NCI-H1417 (cell line): ENCODE measurements around the gene TPRG1L.
"Not testable (repeated sequence)": the region's sequence is repeated elsewhere in the genome, so short reads cannot be mapped to it uniquely, and the experiment has no call there.

Experiments used
- DNase-seq, 3 experiments: peaks; one replicate each; lab custom pipeline; 2025; lab: John Stamatoyannopoulos, UW

The TPRG1L gene

GRCh38 chr1:3624200-3625136 is at the start of gene TPRG1L:
Gene TPRG1L (plus strand): TSS chr1:3625015. CDS start chr1:3625073, 58 bp downstream.
- peak; percentile 93 to 98 (median 96) for DNase-seq

- DNase-seq, result not testable (repeated sequence)
Observed at GRCh38 chr1:3575515-3575914, 49.3 kb upstream of the TPRG1L start.

GRCh38 chr1:3575993-3576392 is 48.8 kb upstream of the TPRG1L start:
- DNase-seq, result no peak

DNA sequence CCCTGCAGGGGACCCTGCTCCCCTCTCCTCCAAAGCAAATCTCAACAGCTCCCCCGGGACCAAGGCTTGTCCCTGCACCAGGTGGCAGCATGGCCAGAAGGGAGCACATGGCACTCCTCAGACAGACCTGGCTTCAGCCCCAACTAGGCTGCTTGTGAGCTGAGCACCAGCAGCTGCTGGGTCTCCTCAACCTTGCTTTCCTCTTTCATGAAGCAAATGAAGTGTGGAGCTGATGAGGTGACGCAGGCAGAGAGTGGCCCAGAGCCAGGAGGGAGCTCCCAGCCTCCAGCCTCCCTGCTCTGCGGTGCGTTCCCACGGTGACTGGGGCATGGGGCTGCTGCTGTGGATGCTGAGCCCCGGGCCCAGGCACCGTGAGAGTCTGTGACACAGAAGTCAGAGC is 47.5 kb upstream of the TPRG1L start:
- peak in 2 of 3 experiments; percentile 27 to 47 for DNase-seq

DNA sequence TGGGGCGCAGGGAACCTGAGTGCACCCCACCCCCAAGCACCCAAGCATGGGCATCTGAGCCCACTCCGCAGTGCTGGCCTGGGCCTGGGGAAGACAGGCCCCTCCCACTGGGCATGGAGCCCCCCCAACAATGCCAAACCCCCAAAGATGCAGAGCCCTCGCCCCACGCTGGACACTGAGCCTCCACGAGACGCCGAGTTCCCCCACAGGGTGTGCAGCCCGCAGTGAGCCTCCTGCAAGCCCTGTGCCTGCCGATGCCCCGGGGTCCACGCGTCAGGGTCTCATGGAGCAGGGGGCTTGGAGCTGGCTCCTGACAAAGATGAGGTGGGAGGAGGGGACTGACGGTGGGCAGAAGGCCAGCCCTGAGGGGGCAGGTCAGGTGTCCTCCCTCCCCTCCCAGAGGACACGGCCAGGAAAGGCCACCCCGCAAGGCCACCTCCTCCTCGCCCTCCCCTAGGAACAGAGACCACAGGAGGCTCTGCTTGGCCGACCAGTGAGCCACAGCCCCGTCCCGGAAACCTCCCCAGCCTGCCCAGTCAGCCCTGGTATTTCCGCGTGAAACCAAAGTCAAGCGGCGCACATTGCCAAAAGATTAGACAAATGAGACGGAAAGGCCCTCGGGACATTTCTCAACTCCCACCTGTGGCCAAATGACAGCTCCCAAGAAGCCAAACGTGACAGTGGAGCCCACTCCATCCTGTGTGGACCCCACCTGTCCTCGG is 46.9 kb upstream of the TPRG1L start:
- DNase-seq, result no peak

- DNase-seq, result no peak
Observed at GRCh38 chr1:3578433-3578805, 46.4 kb upstream of the TPRG1L start.

DNA sequence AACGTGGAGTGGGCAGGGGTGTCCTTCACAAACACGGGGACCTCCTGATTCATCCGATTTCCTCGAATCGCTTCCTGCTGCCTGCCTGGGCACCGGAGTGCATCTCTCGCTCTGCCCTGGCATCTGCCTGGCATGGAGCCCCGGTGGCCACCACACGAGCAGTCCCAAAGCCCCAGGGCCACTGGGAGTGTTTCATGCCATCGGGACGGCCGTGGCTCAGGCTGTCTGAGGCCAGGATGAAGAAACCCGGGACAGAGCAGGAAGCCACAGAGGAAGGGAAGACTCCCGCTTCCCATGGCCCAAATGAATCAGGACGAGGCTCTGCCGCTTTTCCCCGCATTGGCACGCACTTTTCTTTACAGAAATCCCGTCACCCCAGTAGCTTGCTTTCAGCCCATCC is 45.9 kb upstream of the TPRG1L start:
- no peak for DNase-seq

GRCh38 chr1:3579626-3580025 is 45.2 kb upstream of the TPRG1L start:
- no peak for DNase-seq

GRCh38 chr1:3580231-3580630 is 44.6 kb upstream of the TPRG1L start:
- DNase-seq, result no peak

- no peak for DNase-seq
Observed at GRCh38 chr1:3581296-3582036, 43.3 kb upstream of the TPRG1L start.

DNA sequence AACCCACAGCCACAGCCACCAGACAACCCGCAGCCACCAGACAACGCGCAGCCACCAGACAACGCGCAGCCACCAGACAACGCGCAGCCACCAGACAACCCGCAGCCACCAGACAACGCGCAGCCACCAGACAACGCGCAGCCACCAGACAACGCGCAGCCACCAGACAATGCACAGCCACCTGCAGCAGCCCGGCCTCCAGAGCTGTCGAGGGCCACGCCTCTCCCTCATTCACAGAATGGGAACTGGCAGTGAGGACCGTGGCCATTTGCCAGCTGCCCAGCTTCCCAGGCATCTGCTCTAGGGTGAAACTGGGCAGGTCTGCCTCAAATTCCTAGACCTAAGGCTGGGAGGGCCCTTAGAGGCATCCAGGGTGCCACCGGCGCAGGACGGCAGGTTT is 41.1 kb upstream of the TPRG1L start:
- DNase-seq, result not testable (repeated sequence)

DNA sequence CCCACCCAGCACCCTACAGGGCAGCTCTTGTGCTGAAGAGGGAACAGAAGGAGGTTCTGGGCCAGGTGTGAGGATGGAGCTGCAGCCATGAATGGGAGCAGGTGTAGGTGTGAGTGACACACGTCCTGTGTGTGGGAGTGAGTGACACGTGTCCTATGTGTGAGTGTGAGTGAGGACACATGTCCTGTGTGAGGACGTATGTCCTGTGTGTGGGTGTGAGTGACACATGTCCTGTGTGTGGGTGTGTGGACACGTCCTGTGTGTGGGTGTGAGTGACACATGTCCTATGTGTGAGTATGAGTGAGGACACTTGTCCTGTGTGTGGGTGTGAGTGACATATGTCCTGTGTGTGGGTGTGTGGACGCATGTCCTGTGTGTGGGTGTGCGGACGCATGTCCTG is 39.9 kb upstream of the TPRG1L start:
- DNase-seq, result no peak

DNA sequence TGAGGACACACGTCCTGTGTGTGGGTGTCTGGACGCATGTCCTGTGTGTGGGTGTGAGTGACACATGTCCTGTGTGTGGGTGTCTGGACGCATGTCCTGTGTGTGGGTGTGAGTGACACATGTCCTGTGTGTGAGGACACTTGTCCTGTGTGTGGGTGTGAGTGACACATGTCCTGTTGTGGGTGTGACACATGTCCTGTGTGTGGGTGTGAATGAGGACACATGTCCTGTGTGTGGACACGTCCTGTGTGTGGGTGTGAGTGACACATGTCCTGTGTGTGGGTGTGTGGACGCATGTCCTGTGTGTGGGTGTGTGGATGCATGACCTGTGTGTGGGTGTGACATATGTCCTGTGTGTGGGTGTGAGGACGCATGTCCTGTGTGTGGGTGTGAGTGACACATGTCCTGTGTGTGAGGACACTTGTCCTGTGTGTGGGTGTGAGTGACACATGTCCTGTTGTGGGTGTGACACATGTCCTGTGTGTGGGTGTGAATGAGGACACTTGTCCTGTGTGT is 39.4 kb upstream of the TPRG1L start:
- DNase-seq, result not testable (repeated sequence)

DNA sequence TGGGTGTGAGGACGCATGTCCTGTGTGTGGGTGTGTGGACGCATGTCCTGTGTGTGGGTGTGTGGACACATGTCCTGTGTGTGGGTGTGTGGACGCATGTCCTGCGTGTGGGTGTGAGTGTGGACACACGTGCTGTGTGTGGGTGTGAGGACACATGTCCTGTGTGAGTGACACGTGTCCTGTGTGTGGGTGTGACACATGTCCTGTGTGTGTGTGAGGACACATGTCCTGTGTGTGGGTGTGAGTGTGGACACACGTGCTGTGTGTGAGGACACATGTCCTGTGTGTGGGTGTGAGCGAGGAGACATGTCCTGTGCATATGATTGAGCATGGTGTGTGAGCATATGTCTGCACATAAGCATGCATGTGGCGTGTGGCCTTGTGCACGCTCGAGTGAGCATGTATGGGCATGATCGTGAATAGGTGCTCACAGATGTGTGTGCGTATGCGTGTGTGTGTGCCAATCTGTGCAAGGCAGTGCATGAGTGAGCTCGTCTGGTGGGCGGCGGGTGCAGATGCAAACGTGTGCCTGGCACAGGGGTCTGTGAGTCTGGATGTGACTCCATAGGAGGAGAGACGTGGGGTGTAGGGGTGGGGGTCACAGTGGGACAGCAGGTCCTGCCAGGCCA is 38.8 kb upstream of the TPRG1L start:
- DNase-seq, result no peak

DNA sequence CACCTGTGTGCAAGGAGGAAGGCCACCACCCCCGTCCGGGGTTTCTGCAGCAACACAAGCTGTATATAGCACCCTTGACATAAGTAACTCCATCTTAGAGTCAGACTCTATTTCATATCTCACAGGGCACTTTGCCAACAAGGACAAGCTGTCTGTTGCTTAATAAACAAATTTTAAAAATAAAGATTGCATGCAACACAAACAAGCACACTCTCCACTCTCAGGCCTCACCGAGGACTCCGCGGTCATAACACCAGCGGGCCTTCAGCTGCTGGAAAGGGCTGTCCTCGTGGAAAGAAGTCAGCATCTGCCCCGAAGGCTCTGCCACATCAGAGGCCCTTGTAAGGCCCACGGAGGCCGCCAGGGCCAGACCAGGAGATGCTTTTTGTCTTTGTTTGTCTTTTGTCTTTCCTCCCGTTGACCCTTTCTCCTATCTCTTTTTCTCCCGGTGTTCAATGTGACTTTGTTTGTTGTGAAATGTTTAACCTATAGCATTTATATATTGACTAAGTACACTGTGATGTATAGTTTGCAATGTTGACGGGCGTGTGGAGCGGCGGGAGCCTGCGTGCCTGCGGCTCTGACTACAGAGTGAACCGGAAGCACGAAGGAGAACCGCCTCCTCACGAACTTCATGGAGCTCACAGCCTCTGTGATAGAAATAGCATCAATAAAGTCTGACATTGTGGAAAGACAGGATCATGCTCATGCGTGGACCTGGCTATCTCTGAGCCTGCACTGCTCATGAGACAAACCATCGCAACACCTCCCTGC is 37.6 kb upstream of the TPRG1L start:
- DNase-seq, result peak in 1 of 3 experiments; percentile 37

GRCh38 chr1:3588395-3588794 is 36.4 kb upstream of the TPRG1L start:
- DNase-seq, result no peak

GRCh38 chr1:3590139-3590763 is 34.6 kb upstream of the TPRG1L start:
- DNase-seq, result peak in 2 of 3 experiments; percentile 78 to 88

GRCh38 chr1:3590951-3591865 is 33.6 kb upstream of the TPRG1L start:
- no peak for DNase-seq

DNA sequence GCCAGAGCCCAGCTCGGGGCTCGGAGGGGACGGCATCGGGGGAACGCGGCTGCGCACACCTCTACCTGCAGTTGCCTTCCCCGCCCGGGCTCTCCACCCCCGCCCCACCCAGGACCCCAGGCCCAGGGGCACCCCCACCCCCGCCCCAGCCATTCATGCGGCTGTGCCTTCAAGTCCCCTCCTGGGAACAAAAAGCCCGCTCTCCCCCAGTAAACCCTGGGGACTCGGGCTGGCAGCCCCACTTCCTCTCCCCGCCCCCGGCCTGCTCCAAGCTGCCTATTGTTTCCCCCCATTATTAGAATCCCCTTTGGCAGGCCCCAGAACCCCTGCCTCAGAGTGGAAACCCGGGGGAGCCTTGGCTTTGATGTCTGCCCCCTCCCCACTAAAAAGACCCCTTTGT is 31.5 kb upstream of the TPRG1L start:
- no peak for DNase-seq
